Peyer's patch (tissue), 4 donors: ENCODE measurements around the gene CDC7.

Source experiments
- POLR2A ChIP-seq, 2 donors: fragments of 450-650 bp; IDR thresholded peaks; one replicate each; pipeline ENCODE4 v1.5.1; 2017; ENCODE audit warnings: antibody characterized with exemption in 2 of 2, mild to moderate bottlenecking in 2 of 2, moderate library complexity in 2 of 2
- TF ChIP-seq, protein P1 (sequence below), 6 experiments: fragments of 450-650 bp in 4 of 6; fragments of 200-600 bp in 2 of 6; sonication (generic) in 1 of 6; IDR thresholded peaks; one replicate each; pipeline ENCODE4 v1.5.1; 2017 to 2019; ENCODE audit warnings: antibody characterized with exemption in 6 of 6, mild to moderate bottlenecking in 3 of 6, moderate library complexity in 1 of 6

- TF ChIP-seq, protein P1, sequence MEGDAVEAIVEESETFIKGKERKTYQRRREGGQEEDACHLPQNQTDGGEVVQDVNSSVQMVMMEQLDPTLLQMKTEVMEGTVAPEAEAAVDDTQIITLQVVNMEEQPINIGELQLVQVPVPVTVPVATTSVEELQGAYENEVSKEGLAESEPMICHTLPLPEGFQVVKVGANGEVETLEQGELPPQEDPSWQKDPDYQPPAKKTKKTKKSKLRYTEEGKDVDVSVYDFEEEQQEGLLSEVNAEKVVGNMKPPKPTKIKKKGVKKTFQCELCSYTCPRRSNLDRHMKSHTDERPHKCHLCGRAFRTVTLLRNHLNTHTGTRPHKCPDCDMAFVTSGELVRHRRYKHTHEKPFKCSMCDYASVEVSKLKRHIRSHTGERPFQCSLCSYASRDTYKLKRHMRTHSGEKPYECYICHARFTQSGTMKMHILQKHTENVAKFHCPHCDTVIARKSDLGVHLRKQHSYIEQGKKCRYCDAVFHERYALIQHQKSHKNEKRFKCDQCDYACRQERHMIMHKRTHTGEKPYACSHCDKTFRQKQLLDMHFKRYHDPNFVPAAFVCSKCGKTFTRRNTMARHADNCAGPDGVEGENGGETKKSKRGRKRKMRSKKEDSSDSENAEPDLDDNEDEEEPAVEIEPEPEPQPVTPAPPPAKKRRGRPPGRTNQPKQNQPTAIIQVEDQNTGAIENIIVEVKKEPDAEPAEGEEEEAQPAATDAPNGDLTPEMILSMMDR (IDR thresholded peaks at IDR 0.05): peak in 2 of 6 experiments; percentile 25 to 26
- TF ChIP-seq POLR2A (IDR thresholded peaks at IDR 0.05): no peak
Observed at GRCh38 chr1:91500756-91501522, at the start of gene CDC7.
